ENCODE results near the gene MKX.

DNA sequence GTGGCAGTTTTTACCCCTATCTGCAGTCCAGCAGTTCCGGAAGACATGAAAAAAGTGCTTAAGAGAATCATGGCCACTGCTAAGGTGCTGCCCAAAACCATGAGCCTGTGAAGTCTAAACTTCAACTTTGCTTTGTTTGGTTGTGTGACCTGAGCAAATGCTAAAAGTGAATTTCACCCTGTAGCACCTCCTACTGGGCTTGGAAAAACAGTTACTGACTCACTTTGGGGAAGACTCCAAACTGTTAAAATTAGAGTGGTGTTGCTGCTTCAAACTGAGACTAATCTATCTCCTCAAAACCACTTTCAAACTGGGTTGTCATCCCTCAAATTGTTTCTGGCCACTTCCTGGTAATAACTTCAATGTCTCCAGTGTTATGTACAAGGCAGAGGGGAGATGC lies 21.3 kb downstream of the MKX start:
- TF ChIP-seq POLR2A (IDR thresholded peaks at IDR 0.05), result no peak
- TF ChIP-seq, protein P1, sequence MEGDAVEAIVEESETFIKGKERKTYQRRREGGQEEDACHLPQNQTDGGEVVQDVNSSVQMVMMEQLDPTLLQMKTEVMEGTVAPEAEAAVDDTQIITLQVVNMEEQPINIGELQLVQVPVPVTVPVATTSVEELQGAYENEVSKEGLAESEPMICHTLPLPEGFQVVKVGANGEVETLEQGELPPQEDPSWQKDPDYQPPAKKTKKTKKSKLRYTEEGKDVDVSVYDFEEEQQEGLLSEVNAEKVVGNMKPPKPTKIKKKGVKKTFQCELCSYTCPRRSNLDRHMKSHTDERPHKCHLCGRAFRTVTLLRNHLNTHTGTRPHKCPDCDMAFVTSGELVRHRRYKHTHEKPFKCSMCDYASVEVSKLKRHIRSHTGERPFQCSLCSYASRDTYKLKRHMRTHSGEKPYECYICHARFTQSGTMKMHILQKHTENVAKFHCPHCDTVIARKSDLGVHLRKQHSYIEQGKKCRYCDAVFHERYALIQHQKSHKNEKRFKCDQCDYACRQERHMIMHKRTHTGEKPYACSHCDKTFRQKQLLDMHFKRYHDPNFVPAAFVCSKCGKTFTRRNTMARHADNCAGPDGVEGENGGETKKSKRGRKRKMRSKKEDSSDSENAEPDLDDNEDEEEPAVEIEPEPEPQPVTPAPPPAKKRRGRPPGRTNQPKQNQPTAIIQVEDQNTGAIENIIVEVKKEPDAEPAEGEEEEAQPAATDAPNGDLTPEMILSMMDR (IDR thresholded peaks at IDR 0.05), result no peak

Measured in transverse colon (tissue), 3 donors.